Lower leg skin (tissue), 3 donors: ENCODE data around the gene SF3A1.

Experiments used
- CTCF ChIP-seq, 3 donors: fragments of 450-650 bp; IDR thresholded peaks; one replicate each; pipeline ENCODE4 v1.5.1; 2016; ENCODE audit warnings: antibody characterized with exemption in 3 of 3, mild to moderate bottlenecking in 3 of 3, moderate library complexity in 2 of 3
- POLR2A ChIP-seq, 2 donors: fragments of 450-650 bp; IDR thresholded peaks; one replicate each; pipeline ENCODE4 v1.6.1; 2016 to 2017; ENCODE audit warnings: antibody characterized with exemption in 2 of 2, mild to moderate bottlenecking in 1 of 2, moderate library complexity in 1 of 2

DNA sequence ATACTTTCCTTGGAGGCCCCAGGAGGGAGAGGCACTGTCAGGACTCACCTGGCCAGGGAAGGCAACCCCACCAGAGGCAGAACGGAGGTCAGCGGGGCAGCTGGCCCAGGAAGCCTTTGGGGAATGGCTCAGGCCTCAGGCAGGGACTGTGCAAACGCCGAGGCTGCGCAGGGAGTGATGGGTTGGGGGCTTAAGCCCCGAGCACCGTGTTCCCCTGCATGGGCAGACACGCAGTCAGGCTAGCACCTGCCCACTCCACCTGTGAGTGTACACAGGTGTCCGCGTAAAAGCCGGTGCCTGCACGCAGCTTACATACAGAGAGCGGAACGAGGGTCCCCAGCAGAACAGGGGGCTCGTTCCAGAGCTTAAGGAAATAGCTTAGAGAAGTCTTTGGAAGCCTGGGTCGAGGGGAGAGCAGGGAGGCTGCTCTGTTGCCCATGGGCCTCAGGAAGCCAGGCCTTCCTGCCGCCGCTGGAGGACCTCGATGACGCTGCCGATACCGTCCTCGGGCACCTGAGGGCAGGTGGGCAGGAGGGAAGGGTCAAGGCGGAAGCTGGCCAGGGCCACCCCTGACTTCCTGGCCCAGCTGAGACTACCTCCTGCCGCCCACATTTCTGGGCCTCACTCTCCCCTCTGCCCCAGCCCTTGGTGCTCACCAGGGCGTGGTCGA is 71.4 kb downstream of the SF3A1 start:
- TF ChIP-seq CTCF (IDR thresholded peaks at IDR 0.05) (no peak), POLR2A (IDR thresholded peaks at IDR 0.05) (no peak)
